HG02938 (cell line): ENCODE data around the gene ARFGEF3.

Experiments used
- ATAC-seq: cut with Tn5 transposase; IDR thresholded peaks from one replicate; pipeline ENCODE4 v1.9.1; 2021; ENCODE audit warnings: mild to moderate bottlenecking, moderate library complexity; ENCODE audit not compliant: unreplicated experiment

ARFGEF3 gene

GRCh38 chr6:138387577-138388368, 226.0 kb downstream of the ARFGEF3 start:
- no peak for ATAC-seq

- no peak for ATAC-seq
Observed at GRCh38 chr6:138389551-138389950, 227.8 kb downstream of the ARFGEF3 start.
